GM18868 (cell line): ENCODE measurements around the gene ELL.

Source experiments
- ATAC-seq: cut with Tn5 transposase; IDR thresholded peaks from one replicate; pipeline ENCODE4 v1.9.1; 2021; ENCODE audit warnings: mild to moderate bottlenecking, moderate library complexity; ENCODE audit not compliant: unreplicated experiment

ELL gene

GRCh38 chr19:18473003-18473705, 48.7 kb downstream of the ELL start:
- ATAC-seq = no peak

- no peak for ATAC-seq
Measured at GRCh38 chr19:18470787-18471186, 51.1 kb downstream of the ELL start.

GRCh38 chr19:18469069-18469846, 52.6 kb downstream of the ELL start:
- ATAC-seq = no peak

GRCh38 chr19:18468517-18468916, 53.4 kb downstream of the ELL start:
- ATAC-seq = no peak

GRCh38 chr19:18467978-18468377, 53.9 kb downstream of the ELL start:
- no peak for ATAC-seq

- no peak for ATAC-seq
Measured at GRCh38 chr19:18466354-18466753, 55.5 kb downstream of the ELL start.

- no peak for ATAC-seq
Measured at GRCh38 chr19:18465964-18466339, 55.9 kb downstream of the ELL start.

GRCh38 chr19:18465214-18465963, 56.5 kb downstream of the ELL start:
- ATAC-seq = no peak

GRCh38 chr19:18464646-18465045, 57.2 kb downstream of the ELL start:
- no peak for ATAC-seq

- ATAC-seq = no peak
Measured at GRCh38 chr19:18461471-18461870, 60.4 kb downstream of the ELL start.

- ATAC-seq = no peak
Measured at GRCh38 chr19:18460900-18461299, 61.0 kb downstream of the ELL start.

- no peak for ATAC-seq
Measured at GRCh38 chr19:18457483-18458331, 64.2 kb downstream of the ELL start.

GRCh38 chr19:18456974-18457373, 64.9 kb downstream of the ELL start:
- no peak for ATAC-seq

- no peak for ATAC-seq
Measured at GRCh38 chr19:18456279-18456678, 65.6 kb downstream of the ELL start.

GRCh38 chr19:18453269-18454024, 68.4 kb downstream of the ELL start:
- no peak for ATAC-seq

- no peak for ATAC-seq
Measured at GRCh38 chr19:18452386-18452785, 69.5 kb downstream of the ELL start.

- ATAC-seq = no peak
Measured at GRCh38 chr19:18450931-18451836, 70.7 kb downstream of the ELL start.

GRCh38 chr19:18450021-18450930, 71.6 kb downstream of the ELL start:
- no peak for ATAC-seq
